GM12864 (cell line): Measurements from ENCODE around the gene CCDC77.
A peak's percentile ranks its signal among the peaks of the same experiment; 100 is the strongest.

Source experiments
- DNase-seq: peaks from one replicate; pipeline ENCODE4 v3.0.0-alpha.2; 2011; ENCODE audit warnings: low read depth
- H3K4me3 ChIP-seq: 2 replicates; pipeline ENCODE4 v1.5.1; 2011; ENCODE audit warnings: mild to moderate bottlenecking, low read depth, low read length, control low read depth
- TF ChIP-seq, protein P1 (sequence below): IDR thresholded peaks from 2 replicates; pipeline ENCODE4 v1.5.1; 2011; ENCODE audit warnings: low read depth, mild to moderate bottlenecking, moderate library complexity, low read length, control low read depth, inconsistent platforms; ENCODE audit errors: missing control alignments

The CCDC77 gene

GRCh38 chr12:388012-388411, 13.4 kb upstream of the CCDC77 start:
- no peak for DNase-seq
- TF ChIP-seq, protein P1, sequence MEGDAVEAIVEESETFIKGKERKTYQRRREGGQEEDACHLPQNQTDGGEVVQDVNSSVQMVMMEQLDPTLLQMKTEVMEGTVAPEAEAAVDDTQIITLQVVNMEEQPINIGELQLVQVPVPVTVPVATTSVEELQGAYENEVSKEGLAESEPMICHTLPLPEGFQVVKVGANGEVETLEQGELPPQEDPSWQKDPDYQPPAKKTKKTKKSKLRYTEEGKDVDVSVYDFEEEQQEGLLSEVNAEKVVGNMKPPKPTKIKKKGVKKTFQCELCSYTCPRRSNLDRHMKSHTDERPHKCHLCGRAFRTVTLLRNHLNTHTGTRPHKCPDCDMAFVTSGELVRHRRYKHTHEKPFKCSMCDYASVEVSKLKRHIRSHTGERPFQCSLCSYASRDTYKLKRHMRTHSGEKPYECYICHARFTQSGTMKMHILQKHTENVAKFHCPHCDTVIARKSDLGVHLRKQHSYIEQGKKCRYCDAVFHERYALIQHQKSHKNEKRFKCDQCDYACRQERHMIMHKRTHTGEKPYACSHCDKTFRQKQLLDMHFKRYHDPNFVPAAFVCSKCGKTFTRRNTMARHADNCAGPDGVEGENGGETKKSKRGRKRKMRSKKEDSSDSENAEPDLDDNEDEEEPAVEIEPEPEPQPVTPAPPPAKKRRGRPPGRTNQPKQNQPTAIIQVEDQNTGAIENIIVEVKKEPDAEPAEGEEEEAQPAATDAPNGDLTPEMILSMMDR: no peak
- peak overlapping the region; percentile 86 for H3K4me3 ChIP-seq

DNA sequence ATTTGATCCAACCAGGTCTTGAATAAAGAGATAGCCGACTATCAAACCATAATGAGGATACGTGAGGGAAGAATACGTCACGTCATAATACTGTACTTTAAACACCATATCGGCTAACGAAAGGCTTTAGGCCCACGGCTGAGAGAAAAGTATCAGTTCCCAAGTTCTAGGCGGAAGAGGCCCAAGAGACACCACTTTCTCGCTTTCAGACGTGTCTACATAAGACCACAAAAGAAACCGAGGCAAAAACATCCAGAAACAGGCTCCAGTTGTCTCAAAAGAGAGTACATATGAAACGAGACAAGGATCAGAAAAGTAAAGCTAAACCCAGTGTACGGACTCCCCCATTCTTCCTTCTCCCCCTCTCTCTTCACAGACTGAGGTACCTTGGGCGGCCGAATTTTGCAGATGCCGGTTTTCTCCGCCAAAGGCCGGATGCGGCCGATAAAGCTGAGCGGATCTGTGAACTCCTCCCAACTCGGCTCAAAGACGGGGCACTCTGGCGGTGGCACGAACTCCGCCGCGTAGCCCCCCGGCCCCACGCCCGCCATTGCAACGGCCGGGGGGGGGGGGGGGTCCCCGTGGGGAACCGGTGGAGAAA, 12.8 kb upstream of the CCDC77 start:
- TF ChIP-seq, protein P1: no peak
- peak; percentile 33 for DNase-seq
- peak overlapping the region; percentile 86 for H3K4me3 ChIP-seq

GRCh38 chr12:389142-390096, 12.0 kb upstream of the CCDC77 start, which contains the start of gene KDM5A:
TSS of gene KDM5A (minus strand) at chr12:389320. CDS start at chr12:389091, 229 bp downstream.
- TF ChIP-seq, protein P1: no peak
- peak; percentile 88 for DNase-seq
- H3K4me3 ChIP-seq: peak within 1 kb of the TSS; percentile 86

DNA sequence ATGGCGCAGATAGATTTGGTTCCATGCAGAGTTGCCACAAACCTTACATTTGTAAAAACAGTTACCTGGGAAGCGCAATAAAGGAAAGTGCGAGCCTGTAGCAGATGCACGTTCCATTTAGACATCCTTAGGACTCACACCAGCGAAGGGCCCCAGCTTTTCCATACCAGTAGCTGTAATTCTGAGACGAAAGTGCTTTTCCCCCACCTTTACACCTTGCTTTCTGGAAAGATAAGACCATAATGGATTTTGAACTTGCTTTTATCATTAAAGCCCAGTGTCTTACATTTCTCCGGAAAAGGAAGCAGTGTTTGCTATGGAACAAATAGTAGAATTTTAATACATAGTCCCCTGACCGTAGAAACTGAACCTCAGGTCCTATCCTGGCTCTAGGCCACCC, 616 bp upstream of the CCDC77 start:
- DNase-seq: no peak
- H3K4me3 ChIP-seq: peak overlapping the region; percentile 71
- TF ChIP-seq, protein P1: no peak

DNA sequence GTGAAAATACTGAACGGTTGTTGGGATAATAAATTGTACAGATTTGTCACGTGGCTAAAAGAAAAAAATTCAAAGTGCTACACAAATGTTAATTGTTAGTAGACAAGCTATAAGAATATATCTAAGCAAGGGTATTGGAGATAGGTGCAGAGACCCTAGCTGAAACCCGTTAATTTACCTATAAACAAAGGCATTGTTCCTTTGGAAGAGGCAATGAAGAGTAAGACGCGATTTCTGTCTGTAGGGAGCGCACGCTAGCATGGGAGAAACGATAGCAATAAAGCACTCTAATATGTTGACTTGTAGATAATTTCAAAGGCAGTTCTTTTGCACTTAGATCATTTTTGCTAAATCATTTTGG, 565 bp downstream of the CCDC77 start:
- TF ChIP-seq, protein P1: peak; percentile 28
- DNase-seq: no peak
- peak overlapping the region; percentile 71 for H3K4me3 ChIP-seq

- TF ChIP-seq, protein P1: no peak
- H3K4me3 ChIP-seq: no peak overlapping the region
- no peak for DNase-seq
Measured at GRCh38 chr12:414859-415258, 13.4 kb downstream of the CCDC77 start.
